Kidney (tissue), 14 donors: ENCODE measurements around the gene ARFGAP3. TPM values are rescaled to one million over a fixed set of nuclear protein-coding genes. Genes with fewer than 3 reads are reported as not detected.

Experiments
- DNase-seq, 5 donors: peaks; one replicate each; pipeline ENCODE4 v3.0.0-alpha.2; 2013 to 2020
- FAIRE-seq: peaks from 2 replicates; lab custom pipeline; 2012; peaks lifted over from hg19 to GRCh38; lab: Jason Lieb, UNC
- H3K27ac ChIP-seq, 2 donors: one replicate each; pipeline ENCODE4 v1.7.0; 2013; ENCODE audit warnings: low read depth in 2 of 2, low read length in 2 of 2, inconsistent platforms in 1 of 2
- H3K27me3 ChIP-seq: one replicate; pipeline ENCODE4 v1.7.1; 2013; ENCODE audit warnings: low read length, inconsistent platforms; ENCODE audit not compliant: control insufficient read depth, insufficient read depth
- H3K36me3 ChIP-seq, 3 donors: one replicate each; pipeline versions ENCODE4 v1.7.0 to v1.7.1; 2013; ENCODE audit warnings: low read length in 3 of 3, control low read depth in 1 of 3, inconsistent platforms in 1 of 3; ENCODE audit not compliant: insufficient read depth in 3 of 3, control insufficient read depth in 2 of 3
- H3K4me1 ChIP-seq, 3 donors: one replicate each; pipeline versions ENCODE4 v1.7.0 to v1.7.1; 2013; ENCODE audit warnings: low read length in 3 of 3, inconsistent platforms in 1 of 3, low read depth in 1 of 3; ENCODE audit not compliant: control insufficient read depth in 2 of 3, insufficient read depth in 2 of 3
- H3K4me3 ChIP-seq, 3 donors: one replicate each; pipeline versions ENCODE4 v1.7.0 to v1.8.1; 2013; ENCODE audit warnings: low read length in 3 of 3, control low read depth in 1 of 3, inconsistent platforms in 1 of 3
- H3K9ac ChIP-seq, 3 donors: one replicate each; pipeline versions ENCODE4 v1.7.0 to v1.7.1; 2013; ENCODE audit warnings: low read length in 3 of 3, control low read depth in 1 of 3, inconsistent platforms in 1 of 3
- H3K9me3 ChIP-seq, 3 donors: one replicate each; pipeline versions ENCODE4 v1.7.0 to v1.7.1; 2013; ENCODE audit warnings: low read length in 3 of 3, control low read depth in 1 of 3, inconsistent platforms in 1 of 3; ENCODE audit not compliant: control insufficient read depth in 2 of 3, insufficient read depth in 1 of 3
- intact Hi-C: fragments of 100-400 bp; cut with DNase I; formaldehyde crosslinking; loops from one replicate; pipeline ENCODE4 v1.11.1; 2022
- polyA plus RNA-seq: library from polyadenylated mRNA; stranded (reverse); fragments of 350-450 nt; fragmentation: Illumina TruSeq; extraction: RNeasy Lipid Tissue Mini Kit (QIAGEN cat#74804); gene quantifications from one replicate; pipeline ENCODE4 v1.2.3, GENCODE V29; 2014; ENCODE audit warnings: low read depth, low replicate concordance; ENCODE audit not compliant: insufficient read depth
- total RNA-seq: library from RNA; stranded (reverse); fragmentation: NEBNext Ultra II Directional; extraction: Animal tissue kit (Norgen Biotek cat#: 25700); gene quantifications from one replicate; pipeline ENCODE4 v1.2.1, GENCODE V29; 2021
- TF ChIP-seq, protein P1 (sequence below): IDR thresholded peaks from 3 replicates; pipeline ENCODE4 v1.5.1; 2012; ENCODE audit warnings: mild to moderate bottlenecking, moderate library complexity, borderline replicate concordance; ENCODE audit not compliant: insufficient read depth; ENCODE audit errors: extremely low read depth
- donor health status: control.
- donor health status: control.
- donor health status: control.
- donor health status: control.
- donor health status: control.
- donor health status: DM: yes; HTN: yes; CAD: no.
- donor health status: Normal renal cell carcinoma (clear cell type).

The ARFGAP3 gene
- total and polyA plus RNA-seq, 2 donors from 2014 or later: 29.9 to 97.3 TPM

DNA sequence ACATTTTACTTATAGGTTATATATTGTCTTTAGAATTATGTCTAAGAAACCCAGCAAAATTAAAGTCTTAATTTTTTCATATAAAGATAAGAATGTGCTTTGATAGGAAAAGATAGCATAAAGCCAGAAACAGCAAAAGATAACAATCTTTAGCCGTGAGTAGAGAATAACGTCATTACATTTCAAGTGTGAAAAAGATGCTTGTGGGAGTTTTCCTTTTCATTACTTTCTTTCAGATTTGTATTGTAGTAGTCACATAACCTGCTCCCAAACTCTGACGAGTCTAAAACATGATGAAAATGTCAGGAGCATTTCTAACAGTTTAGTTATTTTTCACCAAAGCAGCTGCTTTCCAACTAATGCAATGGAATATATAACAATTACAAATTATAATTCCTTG lies 31.3 kb downstream of the ARFGAP3 start:
- peaks cover 0 to 24% (median 14%) of the 10 kb centered on the region in 3 donors for H3K36me3 ChIP-seq
- no peaks in the 10 kb centered on the region for H3K27me3 ChIP-seq
- FAIRE-seq: no peak
- H3K27ac ChIP-seq: no peak overlapping the region
- H3K9ac ChIP-seq: no peak overlapping the region
- TF ChIP-seq, protein P1, sequence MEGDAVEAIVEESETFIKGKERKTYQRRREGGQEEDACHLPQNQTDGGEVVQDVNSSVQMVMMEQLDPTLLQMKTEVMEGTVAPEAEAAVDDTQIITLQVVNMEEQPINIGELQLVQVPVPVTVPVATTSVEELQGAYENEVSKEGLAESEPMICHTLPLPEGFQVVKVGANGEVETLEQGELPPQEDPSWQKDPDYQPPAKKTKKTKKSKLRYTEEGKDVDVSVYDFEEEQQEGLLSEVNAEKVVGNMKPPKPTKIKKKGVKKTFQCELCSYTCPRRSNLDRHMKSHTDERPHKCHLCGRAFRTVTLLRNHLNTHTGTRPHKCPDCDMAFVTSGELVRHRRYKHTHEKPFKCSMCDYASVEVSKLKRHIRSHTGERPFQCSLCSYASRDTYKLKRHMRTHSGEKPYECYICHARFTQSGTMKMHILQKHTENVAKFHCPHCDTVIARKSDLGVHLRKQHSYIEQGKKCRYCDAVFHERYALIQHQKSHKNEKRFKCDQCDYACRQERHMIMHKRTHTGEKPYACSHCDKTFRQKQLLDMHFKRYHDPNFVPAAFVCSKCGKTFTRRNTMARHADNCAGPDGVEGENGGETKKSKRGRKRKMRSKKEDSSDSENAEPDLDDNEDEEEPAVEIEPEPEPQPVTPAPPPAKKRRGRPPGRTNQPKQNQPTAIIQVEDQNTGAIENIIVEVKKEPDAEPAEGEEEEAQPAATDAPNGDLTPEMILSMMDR: no peak
- intact Hi-C loops: no loop called here
- no peaks in the 10 kb centered on the region for H3K4me1 ChIP-seq
- no peaks in the 10 kb centered on the region for H3K9me3 ChIP-seq
- DNase-seq: no peak
- no peak overlapping the region for H3K4me3 ChIP-seq

DNA sequence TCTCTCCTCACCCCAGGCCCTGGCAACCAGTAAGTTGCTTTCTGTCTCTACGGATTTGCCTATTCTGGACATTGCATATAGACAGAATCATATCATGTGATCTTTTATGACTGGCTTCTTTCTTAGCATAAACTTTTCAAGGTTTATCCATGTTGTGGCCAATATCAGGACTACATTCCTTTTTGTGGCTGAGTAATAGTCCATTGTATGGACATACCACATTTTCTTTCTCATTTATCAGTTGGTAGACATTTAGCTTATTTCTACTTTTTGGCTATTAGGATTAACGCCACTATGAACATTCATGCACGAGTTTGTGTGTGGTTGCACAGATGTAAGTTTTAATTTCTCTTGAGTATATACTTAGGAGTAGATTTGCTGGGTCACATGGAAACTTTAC lies 35.7 kb downstream of the ARFGAP3 start:
- H3K4me1 ChIP-seq: peaks cover 0 to 11% (median 8%) of the 10 kb centered on the region in 3 donors
- TF ChIP-seq, protein P1: no peak
- FAIRE-seq (no peak), DNase-seq (no peak)
- H3K9ac ChIP-seq: no peak overlapping the region
- intact Hi-C loops: no loop called here
- peaks cover 0 to 16% (median 10%) of the 10 kb centered on the region in 3 donors for H3K36me3 ChIP-seq
- no peak overlapping the region for H3K4me3 ChIP-seq
- no peak overlapping the region for H3K27ac ChIP-seq
- H3K27me3 ChIP-seq: no peaks in the 10 kb centered on the region
- no peaks in the 10 kb centered on the region for H3K9me3 ChIP-seq

DNA sequence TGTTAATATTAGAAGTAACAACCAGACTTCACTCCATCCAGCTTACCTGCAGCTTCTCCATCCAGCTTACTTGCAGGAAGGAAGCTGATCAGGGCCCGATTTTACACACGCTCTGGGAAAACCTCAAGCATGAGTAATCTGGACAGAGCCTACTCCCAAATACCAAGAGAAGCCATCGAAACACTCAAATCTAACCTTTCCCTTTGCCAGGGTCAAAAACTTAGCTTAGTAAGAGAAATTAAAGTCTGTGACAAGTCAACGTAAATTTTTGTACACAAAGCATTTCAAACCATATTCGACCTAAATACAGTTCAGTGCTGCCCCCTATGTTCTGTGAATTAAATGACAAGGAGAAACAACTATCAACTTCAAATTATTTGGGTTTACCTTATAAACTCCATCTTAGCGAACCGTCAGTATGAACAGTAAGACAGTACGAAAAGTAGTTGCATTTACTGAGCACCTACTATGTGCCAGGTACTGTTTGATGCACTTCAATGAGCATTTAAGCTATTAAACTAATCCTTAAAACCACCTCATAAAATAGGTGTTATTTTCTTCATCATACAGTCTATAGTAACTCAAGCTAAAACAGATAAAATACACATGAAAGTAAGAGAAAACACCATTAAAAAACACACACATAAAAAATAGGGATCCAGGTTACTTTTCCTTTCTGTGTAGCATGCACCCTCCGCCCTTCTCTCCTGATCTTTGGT lies 36.9 kb downstream of the ARFGAP3 start:
- Histone ChIP-seq H3K9ac (peak overlapping the region in 1 of 3 donors; percentile 39), H3K9me3 (no peaks in the 10 kb centered on the region), H3K36me3 (peaks cover 3 to 16% (median 10%) of the 10 kb centered on the region in 3 donors), H3K27ac (peak overlapping the region; percentile 7 to 13), H3K4me1 (peaks cover 0 to 11% (median 8%) of the 10 kb centered on the region in 3 donors), H3K4me3 (peak overlapping the region in 2 of 3 donors; percentile 3 to 10), H3K27me3 (no peaks in the 10 kb centered on the region)
- intact Hi-C loops: no loop called here
- FAIRE-seq: peak; percentile 6
- TF ChIP-seq, protein P1: peak; percentile 79
- DNase-seq: peak in 2 of 5 donors; percentile 54 to 81
